HG02642 (cell line): Measurements from ENCODE around the gene PHLDA2.

Source experiments
- ATAC-seq: cut with Tn5 transposase; IDR thresholded peaks from one replicate; pipeline ENCODE4 v1.9.1; 2021; ENCODE audit warnings: mild to moderate bottlenecking; ENCODE audit not compliant: unreplicated experiment, poor library complexity

PHLDA2 gene, protein sequence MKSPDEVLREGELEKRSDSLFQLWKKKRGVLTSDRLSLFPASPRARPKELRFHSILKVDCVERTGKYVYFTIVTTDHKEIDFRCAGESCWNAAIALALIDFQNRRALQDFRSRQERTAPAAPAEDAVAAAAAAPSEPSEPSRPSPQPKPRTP

DNA sequence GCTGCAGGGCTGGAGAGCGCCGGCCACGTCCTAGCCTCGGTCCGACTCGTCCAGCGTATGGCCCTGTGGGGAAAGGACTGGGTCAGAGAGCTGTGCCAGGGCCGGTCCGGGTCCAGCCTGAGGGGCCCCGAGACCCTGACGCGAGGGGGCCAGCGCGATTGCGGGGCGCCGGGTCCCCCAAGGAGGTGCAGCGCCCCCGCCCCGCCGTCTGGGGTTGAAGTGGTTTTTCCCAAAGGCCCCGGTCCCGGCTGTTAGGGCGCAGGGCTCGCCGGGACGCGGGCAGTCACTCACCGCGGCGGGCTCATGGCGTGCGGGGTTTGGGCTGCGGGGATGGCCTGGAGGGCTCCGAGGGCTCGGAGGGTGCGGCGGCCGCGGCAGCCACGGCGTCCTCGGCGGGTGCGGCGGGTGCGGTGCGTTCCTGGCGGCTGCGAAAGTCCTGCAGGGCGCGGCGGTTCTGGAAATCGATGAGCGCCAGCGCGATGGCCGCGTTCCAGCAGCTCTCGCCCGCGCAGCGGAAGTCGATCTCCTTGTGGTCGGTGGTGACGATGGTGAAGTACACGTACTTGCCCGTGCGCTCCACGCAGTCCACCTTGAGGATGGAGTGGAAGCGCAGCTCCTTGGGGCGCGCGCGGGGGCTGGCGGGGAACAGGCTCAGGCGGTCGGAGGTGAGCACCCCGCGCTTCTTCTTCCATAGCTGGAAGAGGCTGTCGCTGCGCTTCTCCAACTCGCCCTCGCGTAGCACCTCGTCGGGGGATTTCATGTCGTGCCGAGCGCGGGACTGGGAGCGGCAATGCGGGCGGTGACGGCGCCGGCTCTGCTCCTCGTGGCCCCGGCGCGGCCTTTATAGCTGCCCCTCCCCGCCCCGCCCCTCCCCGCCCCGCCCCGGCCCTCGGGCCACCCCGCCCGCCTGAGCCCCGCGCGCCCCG lies at the start of gene PHLDA2:
Gene PHLDA2, minus strand, starts transcription at position 816 of the 926 bp plus-strand sequence. Its CDS starts 56 bp downstream, at position 760.
- no peak for ATAC-seq

DNA sequence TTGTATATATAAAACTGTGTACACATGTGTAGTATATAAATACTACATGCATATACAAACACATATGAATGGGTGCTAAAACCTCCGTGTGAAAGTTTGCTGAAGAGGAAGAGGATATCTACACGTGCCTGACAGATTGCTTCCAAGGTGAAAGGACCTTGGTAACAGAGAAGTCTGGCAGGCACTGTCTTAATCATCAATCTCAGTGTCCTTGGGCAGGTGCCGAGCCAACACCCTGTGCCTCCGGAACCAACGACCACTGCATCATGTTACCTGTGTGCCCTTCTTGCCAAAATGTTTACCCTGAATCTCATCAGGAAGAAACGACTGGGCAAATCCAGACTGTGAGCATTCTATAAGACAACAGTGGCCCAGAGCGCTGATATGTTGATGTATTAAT lies 47.9 kb upstream of the PHLDA2 start:
- no peak for ATAC-seq

DNA sequence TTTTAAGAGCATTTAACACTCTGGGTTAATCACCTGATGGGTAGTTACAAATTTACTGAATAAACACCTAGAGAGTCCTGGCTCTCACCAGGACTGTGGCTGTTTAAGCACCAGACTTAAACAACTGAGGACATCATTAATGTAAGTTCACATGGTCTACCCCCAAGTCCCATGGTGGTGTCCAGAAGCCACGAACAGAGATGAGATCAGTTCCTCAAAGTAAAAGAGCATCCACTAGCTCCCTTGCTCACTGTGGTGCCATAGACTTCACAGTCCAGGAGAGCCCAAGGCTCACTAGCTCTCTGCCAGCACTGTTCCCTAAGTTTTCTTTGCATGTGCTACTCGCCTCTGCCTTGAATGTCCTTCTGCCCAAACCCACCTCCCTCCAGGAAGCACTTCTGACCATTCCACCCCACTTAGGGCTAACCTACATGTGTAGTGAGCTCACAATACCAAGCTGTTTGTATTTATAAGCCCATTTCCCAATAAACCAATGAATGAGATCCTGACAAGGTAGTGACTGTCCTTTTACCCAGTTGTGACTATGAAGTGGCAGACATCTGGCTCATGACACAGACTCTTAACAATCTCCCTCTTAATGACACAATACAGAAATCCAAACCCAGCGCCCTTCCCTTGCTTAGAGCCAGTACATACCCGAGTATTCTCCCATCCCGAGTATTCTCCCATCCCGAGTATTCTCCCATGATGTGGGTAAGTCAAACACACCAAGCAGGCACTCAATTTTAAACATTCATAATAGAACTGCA lies 47.3 kb upstream of the PHLDA2 start:
- no peak for ATAC-seq

DNA sequence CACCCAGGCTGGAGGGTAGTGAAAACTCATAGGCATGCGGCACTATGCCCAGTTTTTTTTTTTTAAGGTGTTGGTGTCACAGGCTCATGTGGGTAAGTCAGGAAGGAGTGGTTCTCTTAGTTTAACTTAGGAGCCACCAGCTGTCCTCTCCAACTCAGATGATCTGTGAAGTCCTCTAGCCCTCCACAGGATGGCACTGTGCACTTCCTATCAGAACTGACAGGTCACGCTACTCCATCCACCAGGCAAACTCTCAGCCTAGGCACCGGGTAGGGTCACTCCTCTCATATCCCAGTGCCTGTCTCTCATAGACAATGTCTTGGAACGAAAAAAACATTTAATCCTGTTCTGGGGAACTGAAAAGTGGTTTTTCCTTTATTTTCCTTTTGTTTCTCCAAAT lies 46.4 kb upstream of the PHLDA2 start:
- no peak for ATAC-seq

DNA sequence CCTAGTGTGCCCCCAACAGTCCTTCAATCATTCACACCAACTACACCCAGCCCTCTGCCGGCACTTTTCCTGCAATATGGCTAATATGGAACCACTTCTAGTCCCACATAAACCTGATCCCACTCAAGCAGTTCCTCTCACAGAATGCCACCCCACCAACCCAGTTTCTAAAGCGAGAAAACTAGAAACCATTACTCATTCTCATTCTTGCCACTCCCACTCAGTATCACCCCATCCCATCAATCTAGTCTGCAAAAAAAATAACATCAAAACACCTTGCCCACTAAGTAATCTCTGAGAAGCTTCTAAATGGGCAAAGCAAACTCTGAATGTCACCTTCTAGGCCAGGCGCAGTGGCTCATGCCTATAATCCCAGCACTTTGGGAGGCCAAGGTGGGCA lies 45.1 kb upstream of the PHLDA2 start:
- no peak for ATAC-seq

DNA sequence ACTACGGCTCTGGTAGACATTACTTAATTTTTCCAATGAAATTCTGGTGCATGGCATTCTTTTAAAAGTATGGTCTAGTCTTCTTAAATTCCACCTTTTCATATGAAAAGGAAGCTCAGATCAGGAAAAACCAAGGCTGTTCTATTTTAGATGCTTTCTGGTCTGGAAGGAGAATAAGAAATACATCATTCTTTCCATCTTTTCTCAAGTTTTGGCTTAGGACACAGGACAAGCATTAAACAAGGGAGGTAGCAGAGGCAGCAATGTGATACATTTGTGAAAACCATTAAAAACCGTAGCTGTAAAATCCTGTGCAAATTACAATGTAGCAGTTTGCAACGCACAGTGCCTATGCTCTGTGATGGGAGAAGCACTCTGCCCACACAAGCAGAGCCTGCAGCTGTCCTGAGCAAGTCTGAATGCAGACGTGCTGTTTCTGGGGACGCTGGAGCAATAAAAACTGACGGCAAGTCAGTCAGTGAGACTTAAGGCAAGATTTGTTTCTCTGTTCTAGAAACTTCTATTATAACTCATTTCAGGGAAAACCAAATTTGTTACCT lies 39.2 kb upstream of the PHLDA2 start:
- no peak for ATAC-seq

DNA sequence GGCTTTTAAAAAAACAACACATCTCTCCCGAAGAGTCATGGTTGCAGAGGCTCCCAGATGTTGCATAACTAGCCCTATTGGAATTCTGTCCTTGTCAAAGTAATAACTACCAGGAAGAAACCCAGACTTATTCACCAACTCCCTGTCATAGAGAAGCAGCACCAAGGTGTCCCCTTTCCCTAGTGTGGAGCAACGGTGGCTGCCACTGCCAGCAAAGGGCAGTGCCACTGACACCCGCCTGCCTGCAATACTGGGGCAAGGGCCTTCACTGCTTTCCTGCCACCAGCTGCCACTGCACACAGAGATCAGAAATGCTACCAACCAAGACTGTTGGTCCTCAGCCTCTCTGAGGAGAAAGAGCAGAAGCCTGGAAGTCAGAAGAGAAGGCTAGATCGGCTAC lies 35.6 kb upstream of the PHLDA2 start:
- ATAC-seq, result no peak

DNA sequence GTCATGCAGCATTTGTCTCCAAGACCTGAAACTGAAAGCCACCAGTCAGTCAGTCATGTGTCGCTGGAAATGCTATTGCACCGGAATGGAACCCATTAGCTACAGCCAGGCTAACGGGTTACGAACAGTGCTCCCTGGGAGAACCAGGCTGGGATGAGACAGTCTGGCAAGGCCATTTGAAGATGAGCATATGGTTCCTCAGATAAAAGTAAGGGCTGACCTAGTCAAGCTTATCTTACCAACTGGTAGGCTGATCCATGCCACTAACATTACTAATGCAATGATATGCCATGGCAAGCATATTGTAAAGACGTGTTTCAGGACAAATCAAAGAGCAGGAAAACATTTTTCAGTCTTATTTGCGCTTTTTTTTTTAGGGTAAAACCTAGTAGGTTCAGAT lies 34.5 kb upstream of the PHLDA2 start:
- no peak for ATAC-seq

DNA sequence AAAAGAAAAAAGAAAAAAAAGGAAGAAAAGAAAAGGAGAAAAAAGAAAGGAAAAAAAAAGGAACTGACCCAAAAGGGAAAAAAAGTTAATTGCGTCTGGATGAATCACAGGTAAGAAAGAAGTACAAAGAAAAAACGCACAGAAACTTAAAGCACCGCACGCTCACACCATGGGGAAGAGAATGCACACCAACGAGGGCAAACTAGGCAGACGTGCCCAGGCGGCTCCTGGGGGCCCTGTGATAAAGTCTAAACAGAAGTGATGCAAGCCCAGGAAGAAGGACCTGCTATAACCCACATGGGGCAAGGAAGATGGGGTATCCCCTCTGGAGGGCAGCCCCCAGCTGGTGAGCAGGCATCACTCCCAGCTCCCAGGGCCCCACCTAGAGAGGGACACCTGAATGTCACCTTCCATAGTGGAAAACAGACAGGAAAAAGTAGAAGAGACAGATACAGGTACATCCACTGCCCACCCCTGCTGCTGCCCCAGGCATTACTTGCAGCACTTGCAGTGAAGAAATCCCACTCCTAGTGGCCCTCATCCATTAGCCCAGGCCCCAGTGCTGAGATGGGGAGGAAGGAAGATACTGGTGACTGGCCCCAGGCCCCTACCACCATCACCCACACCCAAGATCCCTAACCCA lies 34.0 kb upstream of the PHLDA2 start:
- no peak for ATAC-seq

DNA sequence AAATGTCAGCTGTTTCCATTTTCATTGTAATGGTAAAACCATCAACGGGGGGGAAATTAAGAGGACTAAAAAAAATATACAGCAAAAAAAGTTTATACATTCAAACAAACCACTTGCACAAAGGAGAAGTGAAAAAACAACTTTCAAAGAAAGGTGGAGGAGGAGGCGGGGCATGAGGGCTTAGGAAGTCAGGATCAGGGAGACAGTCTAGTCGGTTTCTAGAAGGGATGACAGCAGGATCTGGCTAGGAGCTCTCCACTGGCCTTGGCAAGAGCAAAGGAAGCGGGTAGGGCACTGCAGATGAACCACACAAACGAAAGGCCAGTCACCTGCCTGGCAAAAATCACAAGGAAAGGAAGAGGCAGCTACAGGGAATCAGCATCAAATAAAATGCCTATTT lies 31.9 kb upstream of the PHLDA2 start:
- no peak for ATAC-seq

DNA sequence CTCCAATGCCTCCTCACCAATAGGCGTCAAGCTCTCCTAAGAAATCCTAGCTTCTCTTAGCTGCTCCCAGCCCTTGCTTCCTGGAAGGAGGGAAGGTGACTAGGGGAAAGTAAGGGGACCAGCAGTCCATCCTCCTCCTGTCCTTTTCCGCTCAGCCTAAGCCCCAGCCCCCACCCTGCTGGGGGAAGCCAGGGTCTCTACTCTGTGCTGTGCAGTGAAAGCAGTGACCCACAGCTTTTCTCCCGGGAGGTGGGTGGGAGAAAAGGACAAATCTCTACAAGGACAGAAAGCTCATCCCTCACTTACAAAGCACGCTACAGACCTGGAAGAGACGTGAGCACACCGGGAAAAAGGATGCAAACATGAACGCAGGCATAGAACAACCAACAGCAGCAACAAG lies 30.9 kb upstream of the PHLDA2 start:
- ATAC-seq, result no peak

DNA sequence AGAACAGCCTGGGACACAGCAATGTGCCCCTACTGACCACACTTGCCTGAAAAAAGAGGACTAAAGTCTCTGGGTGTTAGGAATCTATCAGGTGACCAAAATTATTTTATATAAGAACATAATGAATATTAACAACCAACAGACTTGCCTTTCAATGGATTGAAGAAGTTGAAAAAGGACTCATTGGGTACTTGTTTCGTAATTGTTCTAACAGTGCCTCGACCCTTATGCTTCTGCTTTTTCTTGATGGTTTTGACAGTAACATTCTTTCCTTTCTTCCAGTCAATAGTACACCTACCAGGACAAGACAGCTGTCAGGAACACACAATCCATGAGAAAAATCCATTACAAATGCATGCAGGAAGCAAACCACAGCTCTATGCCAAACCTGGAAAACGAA lies 29.0 kb upstream of the PHLDA2 start:
- no peak for ATAC-seq

DNA sequence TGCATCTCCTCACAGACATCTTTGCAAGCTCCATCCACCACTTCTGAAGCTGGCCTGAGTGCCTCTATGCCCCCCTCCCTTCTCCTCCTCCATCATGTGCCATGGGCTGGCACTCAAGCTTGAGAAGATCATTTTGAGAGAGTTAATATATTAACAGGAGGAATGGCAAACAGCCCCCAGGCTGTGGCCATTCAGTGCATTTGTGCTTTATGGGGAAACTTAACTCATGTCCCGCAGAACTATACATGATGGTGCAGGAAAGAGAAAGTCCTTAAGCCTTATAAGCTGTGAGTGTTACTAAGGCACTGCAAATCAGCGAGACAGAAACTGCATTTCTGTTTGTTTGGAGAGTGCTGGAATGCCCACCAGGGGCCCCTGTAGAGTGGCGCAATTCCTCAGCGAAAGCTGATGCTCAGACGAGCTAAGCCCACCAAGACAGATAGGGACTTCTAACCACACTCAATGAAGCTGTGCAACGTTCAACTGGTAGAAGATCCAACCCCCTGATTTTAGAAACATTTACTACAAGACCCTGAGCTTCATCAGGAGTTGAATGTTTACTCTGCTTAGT lies 26.8 kb upstream of the PHLDA2 start:
- ATAC-seq, result no peak

DNA sequence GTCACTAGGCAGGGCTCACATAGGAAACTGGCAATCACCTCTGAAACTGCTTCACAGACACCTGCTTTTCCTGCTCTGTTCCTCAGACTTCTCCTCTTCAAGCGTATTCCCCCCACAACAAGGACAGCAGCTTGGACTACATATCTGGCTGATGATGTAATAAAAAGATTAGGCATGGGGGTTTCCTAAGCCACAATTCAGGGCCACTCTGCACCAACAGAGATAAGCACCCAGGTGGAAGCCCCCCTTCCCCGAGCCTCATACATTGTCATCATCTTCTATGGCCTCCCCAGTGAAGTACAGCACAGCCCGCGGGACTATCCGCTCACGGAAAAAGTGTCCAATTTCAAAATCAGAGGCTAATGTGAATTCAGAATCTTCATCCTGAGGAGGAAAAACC lies 25.0 kb upstream of the PHLDA2 start:
- no peak for ATAC-seq

DNA sequence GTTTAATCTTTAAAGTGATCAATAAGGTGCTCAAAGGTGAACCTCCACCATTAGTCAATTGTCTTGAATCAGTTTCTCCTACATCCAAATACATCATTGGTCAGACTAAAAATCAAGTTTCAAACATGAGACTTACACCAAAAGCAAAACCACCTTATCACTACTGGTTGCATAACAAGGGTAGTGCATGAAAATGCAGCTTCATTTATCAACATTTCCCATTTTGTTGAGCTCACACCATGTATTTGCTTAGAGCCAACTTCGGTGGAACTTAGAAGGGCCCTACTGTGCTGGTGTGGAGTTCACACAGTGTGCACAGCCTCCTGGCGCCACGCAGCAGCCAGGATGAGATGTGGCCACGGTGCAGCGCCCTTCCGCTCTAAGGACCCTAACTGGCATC lies 23.1 kb upstream of the PHLDA2 start:
- ATAC-seq, result no peak

DNA sequence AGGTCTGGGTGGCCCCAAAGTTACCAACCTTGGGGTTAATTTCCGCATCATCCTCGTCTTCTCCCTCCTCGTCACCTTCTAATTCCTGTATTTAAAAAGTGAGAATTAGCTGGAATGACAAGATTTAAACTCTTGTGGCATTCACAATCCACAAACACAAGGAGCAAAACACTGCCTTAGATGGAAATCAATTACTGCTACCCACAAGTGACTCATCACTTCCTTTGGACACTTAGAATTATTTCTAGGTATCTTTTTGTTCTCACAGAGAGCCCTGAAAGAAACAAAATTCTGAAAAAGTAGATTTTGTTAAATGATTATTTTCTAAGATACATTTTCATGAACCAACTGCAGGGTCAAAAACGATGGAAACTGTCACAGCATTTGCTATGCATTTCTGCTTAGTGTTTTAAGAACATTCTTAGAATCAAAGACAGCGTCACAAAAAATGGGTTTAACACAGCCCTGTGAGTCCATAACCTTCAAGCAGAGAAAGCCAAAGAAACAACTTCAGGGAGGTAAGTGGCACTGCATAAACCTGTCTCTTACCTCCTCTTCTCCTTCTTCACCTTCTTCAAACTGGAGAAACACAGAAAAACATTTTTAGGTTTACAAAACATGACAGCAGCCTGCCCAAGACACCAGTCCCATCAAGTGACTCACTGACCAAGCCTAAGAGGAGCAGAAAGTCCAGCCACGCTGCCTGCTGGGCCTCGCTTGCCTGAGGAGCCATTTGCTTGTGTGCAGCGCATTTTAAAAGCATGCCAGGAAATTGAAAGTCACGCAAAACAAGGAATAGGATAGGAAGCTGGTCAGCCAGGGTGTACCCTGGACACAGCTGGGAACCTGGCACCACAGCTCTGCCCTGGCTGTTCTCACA lies 22.3 kb upstream of the PHLDA2 start:
- ATAC-seq, result no peak

DNA sequence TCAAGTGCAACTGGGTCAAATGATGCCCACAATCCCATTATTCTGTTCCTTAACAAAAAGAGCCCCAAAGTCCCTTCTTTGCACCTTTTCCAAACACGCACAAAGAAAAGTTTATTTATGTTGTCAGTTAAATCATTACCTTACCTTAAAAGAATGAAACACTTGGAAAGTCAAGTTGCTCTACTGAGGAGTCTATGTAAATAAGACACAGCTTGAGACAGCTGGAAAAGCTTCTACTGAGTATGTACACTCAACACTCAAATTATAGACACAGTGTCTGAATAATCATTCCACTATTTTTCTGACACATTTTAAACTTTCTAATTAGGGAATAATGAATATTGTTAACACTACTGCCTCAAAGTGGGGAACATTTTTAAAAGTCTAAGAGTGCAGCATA lies 21.6 kb upstream of the PHLDA2 start:
- no peak for ATAC-seq

DNA sequence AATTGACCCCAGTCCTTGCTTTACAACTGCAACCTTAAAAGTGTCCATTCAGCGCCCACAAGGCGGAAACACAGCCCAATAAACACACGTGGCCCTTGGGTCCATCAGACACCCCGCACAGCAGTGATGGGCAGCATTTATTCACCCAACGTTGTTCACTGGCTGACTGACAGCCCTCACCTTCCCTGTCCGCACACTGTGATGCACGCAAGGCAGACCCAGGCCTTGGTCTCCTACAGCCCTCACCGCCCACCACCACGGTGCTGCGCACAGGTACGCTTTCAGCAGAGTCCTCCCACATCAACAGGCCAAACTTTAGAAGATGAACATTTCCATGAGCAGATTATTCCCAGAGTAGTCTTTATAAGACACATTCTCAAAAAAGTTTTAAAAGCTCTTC lies 20.7 kb upstream of the PHLDA2 start:
- no peak for ATAC-seq

DNA sequence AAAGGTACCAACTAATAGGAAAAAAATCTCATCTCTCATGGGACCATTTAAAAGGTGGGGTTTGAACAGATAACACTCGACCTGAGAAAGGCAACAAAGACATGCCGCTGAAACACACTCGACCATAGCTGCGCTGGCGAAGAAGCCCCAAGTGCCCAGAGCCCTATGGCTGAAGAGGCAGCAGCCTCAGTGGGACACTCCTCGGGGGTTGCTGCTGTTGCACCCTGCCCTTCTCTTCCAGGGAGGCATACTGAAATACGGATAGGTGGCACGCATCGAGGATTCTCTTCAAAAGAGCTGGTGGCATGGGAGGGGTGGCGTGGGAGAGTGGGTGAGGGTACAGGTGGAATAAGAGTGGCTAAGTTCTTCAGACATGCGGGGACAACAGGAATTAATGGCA lies 18.5 kb upstream of the PHLDA2 start:
- ATAC-seq, result no peak
